Cardiac septum (tissue), 1 donor: ENCODE measurements around the gene LBHD1. TPM values are rescaled to one million over a fixed set of nuclear protein-coding genes. Genes with fewer than 3 reads are reported as not detected.
"Not testable (repeated sequence)": the region's sequence is repeated elsewhere in the genome, so short reads cannot be mapped to it uniquely, and the experiment has no call there.

Experiments used
- DNase-seq: peaks from one replicate; pipeline ENCODE4 v3.0.0-alpha.2; 2020; ENCODE audit warnings: low spot score
- intact Hi-C: fragments of 100-400 bp; cut with DNase I; formaldehyde crosslinking; loops from one replicate; pipeline ENCODE4 v1.14.0; 2022
- total RNA-seq: library from RNA; stranded (reverse); fragmentation: NEBNext Ultra II Directional; extraction: Animal tissue kit (Norgen Biotek cat#: 25700); gene quantifications from one replicate; pipeline ENCODE4 v1.2.1, GENCODE V29; 2021
- donor health status: DM: no; HTN: no; CAD: no.

LBHD1 gene
- total RNA-seq, 1 donor from 2014 or later = 2.4 TPM

DNA sequence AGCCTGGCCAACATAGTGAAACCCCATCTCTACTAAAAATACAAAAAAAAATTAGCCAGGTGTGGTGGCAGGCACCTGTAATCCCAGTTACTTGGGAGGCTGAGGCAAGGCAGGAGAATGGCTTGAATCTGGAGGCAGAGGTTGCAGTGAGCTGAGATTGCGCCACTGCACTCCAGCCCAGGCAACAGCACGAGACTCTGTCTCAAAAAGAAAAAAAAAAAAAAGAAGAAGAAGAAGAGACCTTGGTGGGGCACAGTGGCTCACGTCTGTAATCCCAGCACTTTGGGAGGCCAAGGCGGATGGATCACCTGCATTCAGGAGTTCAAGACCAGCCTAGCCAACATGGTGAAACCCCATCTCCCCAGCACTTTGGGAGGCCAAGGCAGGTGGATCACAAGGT is 31.9 kb upstream of the LBHD1 start:
- DNase-seq = peak; percentile 35
- intact Hi-C loops = not testable (repeated sequence)

DNA sequence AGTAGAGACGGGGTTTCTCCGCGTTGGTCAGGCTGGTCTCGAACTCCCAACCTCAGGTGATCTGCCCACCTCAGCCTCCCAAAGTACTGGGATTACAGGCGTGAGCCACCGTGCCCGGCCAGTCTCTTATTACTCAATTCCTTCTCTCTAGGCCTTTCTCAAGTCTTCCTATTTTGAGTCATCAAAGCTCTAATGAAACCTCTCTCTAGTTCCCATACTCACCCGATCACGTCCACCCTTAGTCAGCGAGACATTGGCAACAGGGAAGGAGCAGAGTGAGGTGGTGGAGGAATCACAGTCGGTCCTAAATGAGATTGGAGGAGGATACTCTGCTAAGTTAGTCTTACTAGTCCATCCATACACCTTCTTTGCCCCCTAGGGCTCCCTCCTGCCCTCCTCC is 30.2 kb upstream of the LBHD1 start:
- intact Hi-C loops = no loop called here
- DNase-seq = peak; percentile 36

DNA sequence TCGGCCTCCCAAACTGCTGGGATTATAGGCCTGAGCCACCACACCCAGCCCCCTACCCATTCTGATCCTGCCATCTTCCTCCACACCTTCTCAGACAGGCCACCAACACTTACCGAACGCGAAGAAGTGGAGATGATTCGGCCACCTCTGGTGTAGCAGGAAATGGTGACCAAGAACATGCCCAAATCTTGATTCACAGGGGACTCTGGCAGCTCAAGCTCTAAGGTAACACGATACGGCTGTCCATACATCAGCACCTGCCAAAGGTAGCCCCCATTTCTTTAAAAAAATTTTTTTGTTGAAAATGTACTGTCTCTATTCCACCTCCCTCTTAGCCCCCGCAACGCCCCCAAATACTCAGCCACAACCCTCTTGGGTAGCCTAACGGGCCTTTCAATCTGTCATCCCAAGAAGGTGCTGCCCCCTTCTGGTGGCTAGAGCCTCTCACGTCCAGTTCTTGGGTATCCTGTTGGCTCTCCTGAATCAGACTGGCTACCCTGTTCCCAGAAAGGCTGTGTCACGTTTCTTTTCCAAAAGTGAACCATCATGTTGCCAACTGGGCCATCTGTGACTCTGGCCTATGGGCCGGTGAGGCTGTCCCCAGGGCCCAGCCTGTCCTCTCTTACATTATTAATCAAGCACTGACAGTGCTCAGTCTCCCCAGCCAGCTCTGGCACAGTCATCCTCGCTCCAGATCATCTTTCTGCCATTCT is 22.5 kb upstream of the LBHD1 start:
- peak; percentile 90 for DNase-seq
- intact Hi-C loops = loop anchor here (5.0 kb wide), 1 partner anchor 297 kb away; no protein-coding TSS in a partner anchor

DNA sequence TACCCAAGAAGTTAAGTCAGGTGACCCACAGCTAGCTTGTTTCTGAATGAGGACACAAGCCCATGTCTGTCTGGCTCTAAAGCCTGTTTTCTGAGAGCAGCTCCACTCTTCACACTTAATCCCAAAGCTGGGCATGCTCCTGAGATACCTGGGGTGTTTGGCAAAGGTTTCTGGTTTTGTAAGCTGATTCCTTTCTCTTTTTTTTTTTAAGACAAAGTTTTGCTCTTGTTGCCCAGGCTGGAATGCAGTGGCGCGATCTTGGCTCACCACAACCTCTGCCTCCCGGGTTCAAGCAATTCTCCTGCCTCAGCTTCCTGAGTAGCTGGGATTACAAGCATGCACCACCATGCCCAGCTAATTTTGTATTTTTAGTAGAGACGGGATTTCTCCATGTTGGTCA is 21.6 kb upstream of the LBHD1 start:
- not testable (repeated sequence) for DNase-seq
- intact Hi-C loops = loop anchor here (5.0 kb wide), 1 partner anchor 296 kb away; no protein-coding TSS in a partner anchor

DNA sequence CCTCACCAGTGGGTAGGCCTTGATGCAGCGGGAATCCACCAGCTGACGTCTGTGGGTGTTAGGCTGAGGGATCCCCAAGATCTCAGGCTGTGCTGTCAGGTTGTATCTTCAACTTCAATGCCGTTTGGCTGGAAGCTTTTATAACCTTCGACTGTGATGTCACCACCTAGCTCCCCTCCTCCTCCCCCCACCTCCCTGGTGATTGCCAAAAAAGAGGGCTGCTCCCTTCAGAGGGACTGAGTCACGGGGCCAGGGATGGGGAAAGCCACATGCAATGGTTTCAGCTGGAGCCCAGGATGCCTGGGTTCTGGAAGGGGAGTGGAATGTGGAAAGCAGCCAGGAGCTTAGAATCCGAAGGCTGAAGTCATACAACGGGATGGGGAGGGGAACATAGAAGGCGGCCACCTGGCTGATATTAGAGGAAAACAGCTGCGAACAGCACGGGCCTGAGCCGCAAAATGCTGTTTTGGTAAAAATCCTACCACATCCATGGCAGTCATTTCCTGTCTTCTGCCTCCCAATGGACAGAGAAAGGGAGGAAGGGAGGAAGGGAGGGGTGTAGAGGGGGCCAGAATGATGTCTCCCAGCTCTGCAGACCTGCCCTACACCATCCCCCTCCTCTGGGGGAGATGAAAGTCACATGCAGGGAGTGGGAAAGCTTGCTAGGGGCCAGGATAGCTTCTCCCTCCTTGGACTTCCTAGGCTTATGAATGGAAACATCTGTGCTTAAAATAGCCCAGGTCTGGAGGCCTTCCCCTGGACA is 17.5 kb upstream of the LBHD1 start, which contains the start of gene LRRN4CL:
LRRN4CL (minus strand) TSS at position 110 of the 763 bp plus-strand sequence. CDS start 1,022 bp downstream, outside the sequence.
- no peak for DNase-seq
- intact Hi-C loops = loop anchor here (5.0 kb wide), 1 partner anchor 292 kb away; no protein-coding TSS in a partner anchor

DNA sequence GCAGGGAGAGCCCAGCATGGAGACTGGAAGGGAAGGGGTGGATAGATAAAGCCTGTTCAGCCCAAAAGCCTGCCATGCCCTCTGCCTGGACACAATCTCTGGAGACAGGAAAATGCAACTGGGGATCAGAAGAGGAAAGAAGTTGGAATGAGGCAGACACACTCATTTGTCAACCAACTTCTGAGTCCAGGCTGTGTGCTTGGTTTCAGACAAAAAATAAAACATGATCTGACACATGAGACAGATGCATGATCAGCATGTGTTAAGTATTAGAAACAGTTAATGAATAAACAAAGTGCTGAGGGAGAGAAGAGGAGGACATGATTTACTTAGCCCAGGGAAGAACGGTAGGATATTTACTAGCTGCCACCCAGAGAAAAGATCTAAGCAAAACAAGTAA is 16.4 kb upstream of the LBHD1 start:
- intact Hi-C loops = no loop called here
- no peak for DNase-seq

DNA sequence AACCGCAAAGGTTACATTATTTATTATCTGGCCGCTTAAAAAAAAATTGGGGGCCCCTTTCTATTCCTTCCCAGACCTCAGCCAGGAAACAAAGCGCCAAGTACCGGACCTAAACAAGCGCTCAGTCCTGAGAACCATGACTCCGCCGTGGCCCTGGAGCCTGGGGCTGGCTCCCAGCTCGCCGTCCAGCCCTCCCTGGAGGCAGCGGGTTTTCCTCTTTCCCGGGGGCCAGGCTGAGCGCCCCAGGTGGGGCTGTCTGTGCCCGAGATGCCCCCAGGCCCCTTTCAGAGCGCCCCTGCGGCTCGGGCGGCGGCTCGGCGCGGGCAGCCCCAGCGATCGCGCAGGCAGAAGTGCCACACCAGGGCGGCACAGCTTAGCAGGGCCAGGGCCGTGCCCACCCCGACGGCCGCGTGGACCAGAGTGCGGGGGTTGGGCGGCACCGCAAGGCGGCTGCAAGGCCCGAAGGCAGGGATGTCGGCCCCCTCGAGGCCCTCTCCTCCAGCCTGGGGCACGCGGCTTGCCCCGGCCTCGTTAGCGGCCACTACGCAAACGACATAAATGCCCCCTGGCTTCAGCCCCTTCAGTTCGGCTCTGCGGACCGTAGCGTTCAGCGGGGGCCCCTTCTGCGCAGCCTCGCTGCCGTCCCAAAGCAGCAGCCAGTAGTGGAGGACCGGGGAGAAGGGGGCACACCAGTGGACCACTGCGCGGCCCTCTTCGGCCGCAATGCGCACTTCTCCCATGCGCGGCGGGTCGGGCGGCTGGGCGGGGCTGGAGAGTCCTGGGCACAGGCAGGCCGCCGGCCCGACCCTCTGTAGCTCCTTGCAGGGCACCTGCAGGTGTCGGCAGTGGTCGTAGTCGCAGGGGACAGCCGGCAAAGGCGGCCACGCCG is 15.7 kb upstream of the LBHD1 start:
- no peak for DNase-seq
- intact Hi-C loops = no loop called here

DNA sequence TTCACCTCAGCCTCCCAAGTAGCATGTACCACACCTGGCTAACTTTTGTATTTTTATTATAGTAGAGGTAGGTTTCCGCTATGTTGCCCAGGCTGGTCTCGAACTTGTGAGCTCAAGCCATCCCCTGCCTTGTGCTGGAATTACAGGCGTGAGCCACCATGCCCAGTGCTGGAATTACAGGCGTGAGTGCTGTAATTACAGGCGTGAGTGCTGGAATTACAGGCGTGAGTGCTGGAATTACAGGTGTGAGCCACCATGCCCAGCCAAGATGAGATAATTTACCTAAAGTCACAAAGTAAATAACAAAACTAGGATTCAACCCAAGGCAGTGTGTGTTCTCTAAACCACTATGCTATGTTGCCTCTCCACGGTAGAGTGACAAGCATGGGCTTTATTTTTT is 10.5 kb upstream of the LBHD1 start:
- DNase-seq = no peak
- intact Hi-C loops = no loop called here

DNA sequence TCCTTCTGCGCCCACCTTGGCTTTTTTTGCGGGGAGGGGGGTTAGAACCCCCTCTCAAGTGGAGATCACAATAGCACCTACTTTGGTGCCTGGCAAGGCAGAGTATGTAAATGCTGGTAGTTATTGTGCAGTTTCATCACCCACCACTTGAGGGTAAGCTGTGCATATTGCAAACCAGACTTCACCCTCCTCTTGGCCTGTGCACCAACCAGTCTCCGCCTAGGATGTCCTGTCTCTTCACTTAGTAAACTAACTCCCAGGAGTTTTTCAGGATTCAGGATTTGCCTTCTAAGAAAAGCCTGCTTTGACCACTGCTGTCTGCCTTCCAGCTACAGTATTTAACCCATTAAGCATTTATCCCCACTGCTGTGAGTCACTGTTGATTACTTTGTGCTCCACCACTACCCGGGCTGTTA is 8.8 kb upstream of the LBHD1 start:
- intact Hi-C loops = no loop called here
- no peak for DNase-seq

DNA sequence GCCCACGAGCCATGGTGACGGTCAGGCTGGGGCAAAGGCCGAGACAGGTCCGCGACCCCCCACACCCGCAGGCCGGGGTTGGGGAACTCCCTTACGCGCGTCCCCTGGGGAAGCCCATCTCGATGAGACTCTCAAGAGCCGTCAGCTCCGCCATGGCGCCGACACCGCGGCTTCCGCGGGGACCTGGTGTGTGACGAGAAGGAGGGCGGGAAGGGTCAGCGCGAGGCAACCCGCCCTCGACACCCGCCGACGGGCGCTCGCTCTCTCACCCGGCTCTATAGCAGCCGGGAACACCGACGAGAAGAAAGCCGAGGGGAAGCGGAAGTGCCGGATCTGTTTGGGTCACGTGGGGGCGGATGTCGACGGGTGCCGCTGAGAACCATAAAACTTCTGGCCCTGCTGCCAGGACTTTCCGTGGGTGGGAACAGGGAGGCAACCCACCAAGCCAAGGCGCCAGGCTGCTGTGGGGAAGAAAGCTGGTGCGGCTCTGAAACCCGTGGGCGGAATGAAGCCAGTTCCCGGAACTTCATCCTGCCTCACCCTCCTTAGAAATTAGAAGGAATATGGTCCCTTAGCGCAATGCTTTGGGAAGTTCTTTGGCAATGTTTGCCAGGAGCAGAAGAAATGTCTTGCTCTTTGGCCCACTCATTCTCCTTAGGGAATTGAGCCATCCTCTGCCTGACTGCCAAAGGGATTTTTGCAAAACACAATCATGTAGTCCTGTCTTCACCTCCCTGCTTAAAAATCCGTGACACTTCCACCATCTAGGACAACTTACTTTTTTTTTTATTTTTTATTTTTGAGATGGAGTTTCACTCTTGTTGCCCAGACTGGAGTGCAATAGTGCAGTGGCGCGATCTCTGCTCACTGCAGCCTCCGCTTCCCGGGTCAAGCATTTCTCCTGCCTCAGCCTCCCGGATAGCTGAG is 7.0 kb upstream of the LBHD1 start, which contains the start of gene UBXN1:
UBXN1 (minus strand) TSS at position 304 of the 927 bp plus-strand sequence; CDS start at position 154, 150 bp downstream.
- intact Hi-C loops = no loop called here
- peak; percentile 97 for DNase-seq

DNA sequence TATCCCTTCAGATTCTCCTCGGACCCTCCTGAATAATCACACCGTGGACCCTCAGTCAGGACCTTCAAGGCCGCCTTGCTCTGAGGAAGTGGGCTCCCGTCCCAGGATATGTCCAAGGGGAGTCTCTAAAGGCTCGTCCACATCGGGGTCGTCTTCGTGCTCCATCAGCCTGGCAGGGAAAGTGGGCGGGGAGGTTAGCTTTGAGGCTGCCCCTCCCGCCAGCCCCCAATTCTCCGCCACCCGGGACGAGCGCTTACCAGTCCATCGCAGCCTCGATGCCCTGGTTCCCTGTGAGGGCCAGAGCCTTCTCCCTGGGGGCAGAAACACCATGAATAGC is 6.3 kb upstream of the LBHD1 start:
- intact Hi-C loops = no loop called here
- no peak for DNase-seq

DNA sequence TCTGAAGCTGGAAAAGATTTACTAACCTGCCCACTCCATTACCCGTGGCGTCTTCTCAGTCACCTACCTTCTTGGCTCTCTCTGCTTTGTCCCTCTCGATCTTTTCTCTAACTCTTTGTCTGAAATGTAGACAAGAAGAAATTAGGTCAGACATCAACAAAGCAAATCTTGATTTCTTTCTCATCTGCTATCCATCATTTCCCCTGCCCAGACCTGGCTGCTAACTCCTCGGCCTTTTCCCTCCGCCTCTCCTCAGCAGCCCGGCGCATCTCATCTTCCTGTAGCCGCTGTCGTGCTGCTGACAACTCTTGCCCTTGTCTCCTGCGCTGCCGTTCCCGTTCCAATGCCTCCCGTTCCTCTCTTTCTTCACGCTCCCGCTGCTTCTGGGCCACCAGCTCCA is 5.6 kb upstream of the LBHD1 start:
- no peak for DNase-seq
- intact Hi-C loops = no loop called here

DNA sequence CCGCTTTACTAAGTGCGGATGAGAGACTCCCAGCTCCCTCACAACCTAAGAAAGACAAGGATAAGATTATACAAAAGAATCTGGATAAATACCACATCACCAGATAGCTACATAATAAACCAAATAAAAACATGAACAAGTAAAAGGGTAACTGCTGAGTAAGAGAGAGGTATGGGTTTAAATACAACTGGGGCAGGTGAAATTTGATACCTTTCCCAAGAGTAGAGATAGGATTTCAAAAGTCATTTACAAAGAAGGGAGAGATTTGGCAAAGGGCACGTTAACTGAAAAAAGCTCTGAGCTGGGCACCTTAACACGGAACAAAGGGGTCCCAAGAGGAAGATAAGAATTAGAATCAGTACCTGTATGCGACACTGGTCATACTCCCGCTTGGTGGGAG is 5.1 kb upstream of the LBHD1 start:
- DNase-seq = no peak
- intact Hi-C loops = no loop called here

DNA sequence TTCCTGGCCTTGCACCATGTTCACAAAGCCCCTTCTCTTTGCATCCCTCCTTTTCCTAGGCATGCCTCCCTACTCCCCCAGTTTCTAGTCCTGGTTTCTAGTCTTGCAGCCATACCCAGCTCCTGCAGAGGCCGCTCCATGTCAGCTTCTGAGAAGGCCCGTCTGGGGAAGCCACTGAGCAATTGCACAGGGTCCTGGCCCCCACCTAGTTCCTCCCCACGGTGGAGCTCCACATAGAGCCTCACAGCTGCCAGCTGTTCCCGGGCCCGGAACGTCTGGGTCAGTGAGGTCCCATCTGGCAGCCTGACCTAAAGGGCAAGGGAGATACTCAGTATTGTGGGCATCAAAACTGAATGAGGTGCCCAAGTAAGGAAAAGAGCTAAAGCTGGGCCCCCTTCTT is 4.6 kb upstream of the LBHD1 start:
- no peak for DNase-seq
- intact Hi-C loops = no loop called here

DNA sequence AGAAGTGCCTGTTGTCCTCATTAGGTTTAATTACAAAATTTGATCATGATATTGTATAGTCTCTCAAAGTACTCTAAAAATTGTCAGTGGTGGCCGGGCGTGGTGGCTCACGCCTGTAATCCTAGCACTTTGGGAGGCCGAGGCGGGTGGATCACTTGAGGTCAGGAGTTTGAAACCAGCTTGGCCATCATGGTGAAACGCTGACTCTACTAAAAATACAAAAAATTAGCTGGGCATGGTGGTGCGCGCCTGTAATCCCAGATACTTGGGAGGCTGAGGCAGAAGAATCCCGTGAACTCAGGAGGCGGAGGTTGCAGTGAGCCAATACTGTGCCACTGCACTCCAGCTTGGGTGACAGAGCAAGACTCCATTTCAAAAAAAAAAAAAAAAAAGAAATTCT is 3.3 kb upstream of the LBHD1 start:
- intact Hi-C loops = not testable (repeated sequence)

DNA sequence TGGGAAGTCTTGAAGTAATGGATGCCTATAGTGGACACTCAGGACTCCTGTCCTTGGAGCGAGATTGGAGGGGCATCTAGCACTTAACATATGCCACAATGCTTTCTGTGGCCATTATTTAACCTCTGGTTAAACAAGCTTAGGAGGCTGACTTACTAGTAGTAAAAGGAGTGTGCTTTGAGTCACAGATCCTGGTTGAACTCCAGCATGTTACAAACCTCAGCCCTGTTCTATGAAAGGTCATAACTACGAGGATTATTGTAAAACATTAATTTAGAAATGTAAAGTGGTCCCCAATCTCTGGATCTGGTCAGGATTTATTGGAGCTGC is 1.1 kb upstream of the LBHD1 start:
- intact Hi-C loops = loop anchor here (5.0 kb wide), 1 partner anchor 34 kb away; the partner anchor contains the start of genes BSCL2 and GNG3
- no peak for DNase-seq

More for the DNA sequence above, 3.3 kb upstream of the LBHD1 start:
- DNase-seq = not testable (repeated sequence)

DNA sequence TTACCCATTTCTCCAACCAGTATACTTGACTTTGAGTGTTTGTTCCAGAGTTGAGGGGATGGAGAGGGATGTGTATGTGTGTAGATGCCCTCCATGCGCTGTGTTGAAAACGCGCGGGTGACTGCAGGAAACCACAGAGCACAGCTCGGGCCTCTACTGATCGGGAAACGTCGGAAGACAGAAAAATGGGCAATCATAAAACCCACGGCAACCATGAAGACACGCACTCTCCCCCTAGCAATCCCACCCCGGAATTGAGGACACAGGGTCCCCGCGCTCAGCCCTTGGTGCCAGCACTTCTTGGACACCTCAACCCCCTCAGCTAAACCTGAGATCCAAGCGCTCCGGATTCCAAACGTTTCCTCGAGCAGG is 845 bp downstream of the LBHD1 start:
- no peak for DNase-seq
- intact Hi-C loops = loop anchor here (5.0 kb wide), 1 partner anchor 36 kb away; the partner anchor contains the start of genes BSCL2 and GNG3

DNA sequence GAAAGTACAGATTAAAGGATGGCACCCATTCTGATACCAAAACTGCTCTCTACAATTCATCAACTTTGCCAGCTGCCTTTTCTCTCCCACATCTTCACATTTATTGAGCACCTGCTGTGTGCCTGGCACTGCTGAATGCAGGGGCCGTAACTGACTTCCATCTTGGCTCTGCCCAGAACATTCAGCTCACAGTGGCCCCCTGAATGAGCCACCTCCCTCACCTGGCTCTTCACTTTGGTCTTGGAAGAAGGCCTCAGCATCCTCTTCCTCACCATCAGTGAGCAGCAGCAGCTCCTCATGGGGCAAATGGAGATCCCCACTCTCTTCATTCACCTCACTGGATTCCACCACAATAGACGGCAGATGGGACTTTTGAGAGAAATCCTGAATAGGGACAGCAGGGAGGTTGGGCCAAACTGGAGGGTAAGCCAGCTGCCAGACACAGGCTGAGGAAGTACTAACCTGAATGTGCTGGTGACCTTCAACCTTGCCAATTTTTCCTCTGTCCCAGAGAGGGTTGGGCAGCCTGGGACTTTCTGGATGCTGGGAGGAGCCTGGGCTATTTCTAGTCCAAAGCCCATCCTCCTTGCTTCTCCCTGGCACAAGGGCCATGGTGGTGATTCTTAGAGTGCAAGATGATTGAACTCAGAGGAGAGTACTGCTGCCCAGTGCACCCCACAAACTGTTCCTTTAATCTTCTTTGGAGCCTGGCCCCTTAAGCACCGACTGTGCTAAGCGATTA is 2.5 kb downstream of the LBHD1 start:
- intact Hi-C loops = loop anchor here (5.0 kb wide), 1 partner anchor 38 kb away; the partner anchor contains the start of genes BSCL2 and GNG3

More for the DNA sequence above, 2.5 kb downstream of the LBHD1 start:
- DNase-seq = no peak
